Measurements from ENCODE around the gene PELI2.

Gene PELI2

GRCh38 chr14:56199095-56199981 is 81.1 kb downstream of the PELI2 start:
- in situ Hi-C loops (cut with HindIII; ENCODE audit: low sequenced_read_pairs) = no loop called here

- in situ Hi-C loops (cut with HindIII; ENCODE audit: low sequenced_read_pairs) = no loop called here
These were observed 81.9 kb downstream of the PELI2 start for GRCh38 chr14:56199982-56200577.

- in situ Hi-C loops (cut with HindIII; ENCODE audit: low sequenced_read_pairs) = no loop called here
These were observed 84.0 kb downstream of the PELI2 start for GRCh38 chr14:56202256-56202655.

- in situ Hi-C loops (cut with HindIII; ENCODE audit: low sequenced_read_pairs) = no loop called here
These were observed 87.7 kb downstream of the PELI2 start for GRCh38 chr14:56205881-56206280.

- in situ Hi-C loops (cut with HindIII; ENCODE audit: low sequenced_read_pairs) = no loop called here
These were observed 88.4 kb downstream of the PELI2 start for GRCh38 chr14:56206596-56206995.

GRCh38 chr14:56207626-56208292 is 89.5 kb downstream of the PELI2 start:
- in situ Hi-C loops (cut with HindIII; ENCODE audit: low sequenced_read_pairs) = no loop called here

- in situ Hi-C loops (cut with HindIII; ENCODE audit: low sequenced_read_pairs) = no loop called here
These were observed 90.3 kb downstream of the PELI2 start for GRCh38 chr14:56208520-56208919.

GRCh38 chr14:56210571-56210970 is 92.4 kb downstream of the PELI2 start:
- in situ Hi-C loops (cut with HindIII; ENCODE audit: low sequenced_read_pairs) = no loop called here

GRCh38 chr14:56211084-56211483 is 92.9 kb downstream of the PELI2 start:
- in situ Hi-C loops (cut with HindIII; ENCODE audit: low sequenced_read_pairs) = no loop called here

- in situ Hi-C loops (cut with HindIII; ENCODE audit: low sequenced_read_pairs) = no loop called here
These were observed 93.6 kb downstream of the PELI2 start for GRCh38 chr14:56211844-56212243.

- in situ Hi-C loops (cut with HindIII; ENCODE audit: low sequenced_read_pairs) = no loop called here
These were observed 94.3 kb downstream of the PELI2 start for GRCh38 chr14:56212521-56212920.

- in situ Hi-C loops (cut with HindIII; ENCODE audit: low sequenced_read_pairs) = no loop called here
These were observed 95.1 kb downstream of the PELI2 start for GRCh38 chr14:56213306-56213705.

- in situ Hi-C loops (cut with HindIII; ENCODE audit: low sequenced_read_pairs) = no loop called here
These were observed 97.0 kb downstream of the PELI2 start for GRCh38 chr14:56215180-56215579.

GRCh38 chr14:56216626-56217379 is 98.6 kb downstream of the PELI2 start:
- in situ Hi-C loops (cut with HindIII; ENCODE audit: low sequenced_read_pairs) = no loop called here

- in situ Hi-C loops (cut with HindIII; ENCODE audit: low sequenced_read_pairs) = no loop called here
These were observed 99.3 kb downstream of the PELI2 start for GRCh38 chr14:56217380-56218045.

GRCh38 chr14:56219666-56220413 is 101.6 kb downstream of the PELI2 start:
- in situ Hi-C loops (cut with HindIII; ENCODE audit: low sequenced_read_pairs) = no loop called here

- in situ Hi-C loops (cut with HindIII; ENCODE audit: low sequenced_read_pairs) = no loop called here
These were observed 103.3 kb downstream of the PELI2 start for GRCh38 chr14:56221382-56222128.

GRCh38 chr14:56224229-56224628 is 106.0 kb downstream of the PELI2 start:
- in situ Hi-C loops (cut with HindIII; ENCODE audit: low sequenced_read_pairs) = no loop called here
